Tibial nerve (tissue), 4 donors: ENCODE results near the gene KMO. TPM values are rescaled to one million over a fixed set of nuclear protein-coding genes. Genes with fewer than 3 reads are reported as not detected.

Experiments
- DNase-seq, 2 donors: peaks; one replicate each; pipeline ENCODE4 v3.0.0-alpha.2; 2019; ENCODE audit warnings: low spot score in 2 of 2
- H3K27ac ChIP-seq, 4 donors: fragments of 200-600 bp; sonication (generic) in 3 of 4; one replicate each; pipeline ENCODE4 v1.5.1; 2017 to 2019; ENCODE audit warnings: mild to moderate bottlenecking in 1 of 4
- H3K27me3 ChIP-seq, 2 donors: fragments of 200-600 bp; sonication (generic) in 1 of 2; one replicate each; pipeline versions ENCODE4 v1.5.1 to v1.6.0; 2017 to 2019
- H3K36me3 ChIP-seq, 3 donors: fragments of 200-600 bp; sonication (generic); one replicate each; pipeline ENCODE4 v1.5.1; 2018 to 2019
- H3K4me1 ChIP-seq, 4 donors: fragments of 200-600 bp; sonication (generic) in 3 of 4; one replicate each; pipeline ENCODE4 v1.5.1; 2017 to 2019
- H3K4me3 ChIP-seq, 4 donors: fragments of 200-600 bp; sonication (generic) in 3 of 4; one replicate each; pipeline ENCODE4 v1.5.1; 2017 to 2019; ENCODE audit warnings: mild to moderate bottlenecking in 1 of 4, moderate library complexity in 1 of 4
- H3K9me3 ChIP-seq, 4 donors: fragments of 200-600 bp; sonication (generic) in 3 of 4; one replicate each; pipeline ENCODE4 v1.5.1; 2017 to 2019
- EP300 ChIP-seq, 2 donors: sonication (generic); formaldehyde crosslinking; IDR thresholded peaks; one replicate each; pipeline ENCODE4 v1.6.1; 2017; ENCODE audit warnings: antibody characterized with exemption in 2 of 2, mild to moderate bottlenecking in 1 of 2
- POLR2A ChIP-seq, 2 donors: fragments of 450-650 bp; IDR thresholded peaks; one replicate each; pipeline ENCODE4 v1.6.1; 2017; ENCODE audit warnings: antibody characterized with exemption in 2 of 2, mild to moderate bottlenecking in 2 of 2, moderate library complexity in 2 of 2
- WGBS, 2 donors: methylation state at CpG; one replicate each; pipeline ENCODE4 v1.1.5; 2018; 5-methylcytosine and 5-hydroxymethylcytosine counted together
- total RNA-seq, 4 donors: library from RNA; depleted of rRNA; stranded (reverse); fragments of >200 nt; gene quantifications; one replicate each; pipeline ENCODE4 v1.1.0, GENCODE V29; 2016
- TF ChIP-seq, protein P1 (sequence below), 5 experiments: fragments of 200-600 bp in 3 of 5; fragments of 450-650 bp in 2 of 5; sonication (generic) in 3 of 5; IDR thresholded peaks; one replicate each; pipeline ENCODE4 v1.5.1; 2016 to 2019; ENCODE audit warnings: antibody characterized with exemption in 5 of 5, mild to moderate bottlenecking in 3 of 5, moderate library complexity in 2 of 5

KMO gene
- total RNA-seq, 4 donors from 2014 or later = 0.20 to 4.4 (median 1.8) TPM

DNA sequence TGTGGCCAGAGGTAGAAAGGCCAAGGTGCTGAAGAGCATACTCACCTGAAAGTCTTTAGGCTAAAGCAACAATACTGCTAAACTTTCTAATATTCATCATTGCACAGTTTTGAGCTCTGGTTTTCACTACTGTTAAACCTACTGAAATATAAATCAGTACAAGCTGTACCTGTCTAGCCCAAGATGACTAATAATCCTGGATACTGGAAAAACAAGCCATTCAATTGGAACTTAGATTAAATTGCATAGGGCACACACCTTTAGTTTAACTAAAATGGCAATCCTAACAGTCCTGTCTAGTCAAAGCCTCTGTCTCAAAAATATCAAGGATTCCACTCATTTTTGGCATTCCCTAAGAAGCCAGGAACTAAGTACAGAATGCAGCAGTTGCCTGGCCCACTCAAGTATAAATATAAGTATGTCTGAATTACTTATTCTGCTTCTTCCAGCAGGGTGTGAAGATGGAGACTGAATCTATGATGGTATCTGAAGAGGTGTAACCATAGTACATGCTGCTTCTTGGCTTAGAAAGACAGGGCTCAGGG is 104.9 kb downstream of the KMO start:
- no peak for TF ChIP-seq EP300 (IDR thresholded peaks at IDR 0.05)
- TF ChIP-seq POLR2A (IDR thresholded peaks at IDR 0.05) = no peak
- TF ChIP-seq, protein P1, sequence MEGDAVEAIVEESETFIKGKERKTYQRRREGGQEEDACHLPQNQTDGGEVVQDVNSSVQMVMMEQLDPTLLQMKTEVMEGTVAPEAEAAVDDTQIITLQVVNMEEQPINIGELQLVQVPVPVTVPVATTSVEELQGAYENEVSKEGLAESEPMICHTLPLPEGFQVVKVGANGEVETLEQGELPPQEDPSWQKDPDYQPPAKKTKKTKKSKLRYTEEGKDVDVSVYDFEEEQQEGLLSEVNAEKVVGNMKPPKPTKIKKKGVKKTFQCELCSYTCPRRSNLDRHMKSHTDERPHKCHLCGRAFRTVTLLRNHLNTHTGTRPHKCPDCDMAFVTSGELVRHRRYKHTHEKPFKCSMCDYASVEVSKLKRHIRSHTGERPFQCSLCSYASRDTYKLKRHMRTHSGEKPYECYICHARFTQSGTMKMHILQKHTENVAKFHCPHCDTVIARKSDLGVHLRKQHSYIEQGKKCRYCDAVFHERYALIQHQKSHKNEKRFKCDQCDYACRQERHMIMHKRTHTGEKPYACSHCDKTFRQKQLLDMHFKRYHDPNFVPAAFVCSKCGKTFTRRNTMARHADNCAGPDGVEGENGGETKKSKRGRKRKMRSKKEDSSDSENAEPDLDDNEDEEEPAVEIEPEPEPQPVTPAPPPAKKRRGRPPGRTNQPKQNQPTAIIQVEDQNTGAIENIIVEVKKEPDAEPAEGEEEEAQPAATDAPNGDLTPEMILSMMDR (IDR thresholded peaks at IDR 0.05) = no peak
- H3K4me3 ChIP-seq = no peak overlapping the region

DNA sequence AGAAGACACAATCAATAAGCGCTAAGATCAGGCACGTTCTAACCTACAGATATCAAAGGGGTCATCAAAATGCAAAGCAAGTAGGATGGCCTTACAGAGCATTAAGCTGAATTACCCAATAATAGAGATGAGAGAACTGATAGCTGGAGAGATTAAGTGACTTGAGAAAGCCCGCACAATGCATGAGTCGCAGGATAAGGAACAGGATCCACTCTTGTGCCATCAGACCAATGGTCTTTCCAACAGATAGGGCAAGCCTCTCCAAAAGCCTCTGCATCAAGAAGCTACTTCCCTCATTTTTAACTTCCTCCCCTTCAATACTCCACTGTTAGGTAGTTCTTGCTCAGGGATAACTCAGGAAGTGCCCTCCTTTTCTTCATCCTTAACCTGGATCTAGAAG is 105.4 kb downstream of the KMO start:
- Histone ChIP-seq H3K36me3 (peaks cover 0 to 12% (median 0%) of the 10 kb centered on the region in 3 donors), H3K27ac (no peak overlapping the region), H3K27me3 (no peaks in the 10 kb centered on the region), H3K4me3 (no peak overlapping the region), H3K4me1 (peaks cover 0 to 44% (median 10%) of the 10 kb centered on the region in 4 donors), H3K9me3 (no peaks in the 10 kb centered on the region)
- TF ChIP-seq POLR2A (IDR thresholded peaks at IDR 0.05) (no peak), EP300 (IDR thresholded peaks at IDR 0.05) (no peak)
- TF ChIP-seq, protein P1 (IDR thresholded peaks at IDR 0.05) = no peak
- no peak for DNase-seq
- 86 to 93% methylated on average over 4 of the region's 4 CpGs for WGBS, 2 donors

More for the DNA sequence above, 104.9 kb downstream of the KMO start:
- Histone ChIP-seq H3K9me3 (no peaks in the 10 kb centered on the region), H3K36me3 (peaks cover 0 to 12% (median 0%) of the 10 kb centered on the region in 3 donors), H3K27me3 (no peaks in the 10 kb centered on the region), H3K27ac (no peak overlapping the region), H3K4me1 (peaks cover 0 to 43% (median 10%) of the 10 kb centered on the region in 4 donors)
- no peak for DNase-seq

DNA sequence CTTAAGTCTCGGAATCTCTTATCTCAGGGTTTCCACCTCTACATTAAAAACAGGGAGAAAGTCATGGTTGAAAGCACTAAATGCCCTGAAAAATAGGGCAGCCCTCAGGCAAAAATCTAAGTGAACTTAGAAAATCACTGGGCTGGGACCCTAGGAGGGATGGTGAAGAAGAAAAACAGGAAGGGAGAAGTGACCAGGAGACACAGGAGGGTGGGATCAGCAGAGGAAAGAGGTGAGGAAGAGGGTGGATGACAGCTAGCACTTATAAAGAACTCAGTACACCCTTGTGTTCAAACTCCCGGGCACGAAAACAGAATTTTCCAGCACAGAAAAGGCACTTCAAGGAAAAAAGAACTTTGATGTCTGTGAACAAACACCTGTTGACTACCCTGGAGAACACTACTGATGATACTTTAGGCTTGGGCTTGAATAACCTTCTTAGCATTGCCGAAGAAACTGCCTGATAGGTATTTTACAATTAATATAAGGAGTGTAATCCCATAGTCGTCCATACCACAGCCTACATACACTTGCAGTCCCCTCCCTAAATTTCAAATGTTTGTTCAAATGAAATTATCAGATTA is 106.0 kb downstream of the KMO start:
- Histone ChIP-seq H3K4me1 (peaks cover 0 to 44% (median 10%) of the 10 kb centered on the region in 4 donors), H3K27me3 (no peaks in the 10 kb centered on the region), H3K36me3 (peaks cover 0 to 12% (median 0%) of the 10 kb centered on the region in 3 donors), H3K9me3 (no peaks in the 10 kb centered on the region), H3K27ac (no peak overlapping the region), H3K4me3 (no peak overlapping the region)
- DNase-seq = no peak
- TF ChIP-seq, protein P1 (IDR thresholded peaks at IDR 0.05) = no peak
- no peak for TF ChIP-seq EP300 (IDR thresholded peaks at IDR 0.05)
- no peak for TF ChIP-seq POLR2A (IDR thresholded peaks at IDR 0.05)
- WGBS, 2 donors = 68 to 70% methylated on average over 5 of the region's 5 CpGs

DNA sequence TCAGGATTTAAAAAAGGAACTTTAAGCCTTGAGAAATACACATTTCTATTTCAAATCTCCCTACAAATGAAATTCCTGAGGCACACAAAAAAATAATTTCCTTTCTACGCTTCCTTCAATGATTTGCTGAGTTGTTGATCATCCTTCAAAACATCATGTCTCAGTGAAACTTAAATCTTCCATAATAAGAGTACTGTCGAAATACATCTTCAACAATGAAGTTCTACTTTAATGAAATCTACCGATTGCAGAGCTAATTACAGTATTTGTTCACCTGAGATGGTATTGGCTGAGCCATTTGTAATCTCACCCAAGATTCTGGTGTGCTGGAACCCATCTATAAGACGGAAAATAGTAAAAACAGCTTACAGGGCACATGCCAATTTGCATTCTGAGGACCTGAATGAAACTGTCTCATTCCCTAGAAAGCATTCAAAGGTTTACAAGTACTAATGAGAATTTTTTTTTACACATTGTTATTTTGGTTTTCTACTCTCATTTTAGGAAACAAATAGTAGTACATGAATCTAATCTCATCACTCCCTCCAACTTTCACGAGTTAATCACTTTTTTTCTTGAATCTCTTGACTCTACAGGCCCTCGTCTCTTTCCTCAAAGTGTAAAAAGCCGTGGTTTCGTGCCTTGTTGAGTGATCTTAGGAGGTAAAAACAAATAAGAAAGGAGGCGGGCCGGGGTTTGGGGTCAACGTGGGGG is 106.9 kb downstream of the KMO start:
- Histone ChIP-seq H3K9me3 (no peaks in the 10 kb centered on the region), H3K36me3 (peaks cover 0 to 12% (median 0%) of the 10 kb centered on the region in 3 donors), H3K4me1 (peaks cover 0 to 44% (median 10%) of the 10 kb centered on the region in 4 donors), H3K27me3 (no peaks in the 10 kb centered on the region), H3K27ac (peak overlapping the region in 3 of 4 donors; percentile 88 to 93 (median 92)), H3K4me3 (peak overlapping the region; percentile 77 to 95 (median 80))
- no peak for TF ChIP-seq POLR2A (IDR thresholded peaks at IDR 0.05)
- 4 to 10% methylated on average over 11 of the region's 11 CpGs for WGBS, 2 donors
- peak in 1 of 2 donors; percentile 9 for DNase-seq

DNA sequence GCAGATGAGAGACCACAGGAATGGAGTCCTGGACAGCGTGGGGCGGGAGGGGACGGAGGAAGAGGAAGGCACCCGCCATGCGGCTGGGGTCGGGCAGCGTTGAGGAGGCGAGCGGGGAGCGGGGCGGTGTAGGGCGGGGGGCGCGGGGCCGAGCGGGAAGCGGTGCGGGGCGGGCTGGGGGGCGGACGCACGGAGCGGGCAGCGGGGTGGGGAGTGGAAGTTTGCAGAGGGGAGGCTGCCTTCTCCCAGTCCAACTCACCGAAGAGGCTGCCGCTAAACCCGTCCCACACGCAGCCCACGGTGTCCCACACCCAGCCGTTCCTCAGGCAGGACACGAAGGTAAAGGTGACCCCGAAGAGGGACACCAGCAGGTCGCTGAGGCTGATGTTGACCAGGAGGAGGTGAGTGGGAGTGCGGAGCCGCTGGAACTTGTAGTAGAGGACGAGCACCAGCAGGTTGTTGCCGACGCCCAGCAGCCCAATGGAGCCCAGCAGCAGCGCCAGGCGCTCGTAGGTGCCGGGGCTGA is 107.5 kb downstream of the KMO start:
- TF ChIP-seq, protein P1 (IDR thresholded peaks at IDR 0.05) = no peak
- TF ChIP-seq EP300 (IDR thresholded peaks at IDR 0.05) (no peak), POLR2A (IDR thresholded peaks at IDR 0.05) (no peak)
- peak overlapping the region; percentile 64 to 93 (median 90) for H3K27ac ChIP-seq
- peaks cover 0 to 10% (median 0%) of the 10 kb centered on the region in 3 donors for H3K36me3 ChIP-seq
- peak in 1 of 2 donors; percentile 21 for DNase-seq
- peaks cover 0 to 47% (median 10%) of the 10 kb centered on the region in 4 donors for H3K4me1 ChIP-seq
- H3K4me3 ChIP-seq = peak overlapping the region; percentile 77 to 95 (median 80)
- no peaks in the 10 kb centered on the region for H3K27me3 ChIP-seq
- WGBS, 2 donors = 1 to 3% methylated on average over 26 to 28 of the region's 42 CpGs
- H3K9me3 ChIP-seq = no peaks in the 10 kb centered on the region
